Nephron (organoid): ENCODE data around the gene TMED9.

ENCODE experiments used
- H3K27ac Mint-ChIP-seq, 3 experiments: 2 replicates each; pipeline ENCODE4 v1.8.0; 2020; ENCODE audit warnings: mixed read lengths in 3 of 3, mild to moderate bottlenecking in 2 of 3, moderate library complexity in 1 of 3
- H3K27me3 Mint-ChIP-seq: 2 replicates; pipeline ENCODE4 v1.8.0; 2021; ENCODE audit warnings: low read depth, mild to moderate bottlenecking, moderate library complexity, mixed read lengths
- H3K36me3 Mint-ChIP-seq: 2 replicates; pipeline ENCODE4 v1.8.0; 2020; ENCODE audit warnings: low read depth, mixed read lengths
- H3K4me1 Mint-ChIP-seq: 2 replicates; pipeline ENCODE4 v1.8.0; 2020; ENCODE audit warnings: mixed read lengths
- H3K4me3 Mint-ChIP-seq, 3 experiments: 2 replicates each; pipeline ENCODE4 v1.8.0; 2020; ENCODE audit warnings: mild to moderate bottlenecking in 3 of 3, mixed read lengths in 3 of 3, moderate library complexity in 2 of 3
- H3K9me3 Mint-ChIP-seq: 2 replicates; pipeline ENCODE4 v1.8.0; 2020; ENCODE audit warnings: mixed read lengths
- TF ChIP-seq, protein P1 (sequence below), 3 experiments: fragments of 200-600 bp; sonication (generic); IDR thresholded peaks; one replicate each; pipeline ENCODE4 v1.5.0; 2021; ENCODE audit warnings: antibody characterized with exemption in 3 of 3; ENCODE audit not compliant: unreplicated experiment in 3 of 3

TMED9 gene

DNA sequence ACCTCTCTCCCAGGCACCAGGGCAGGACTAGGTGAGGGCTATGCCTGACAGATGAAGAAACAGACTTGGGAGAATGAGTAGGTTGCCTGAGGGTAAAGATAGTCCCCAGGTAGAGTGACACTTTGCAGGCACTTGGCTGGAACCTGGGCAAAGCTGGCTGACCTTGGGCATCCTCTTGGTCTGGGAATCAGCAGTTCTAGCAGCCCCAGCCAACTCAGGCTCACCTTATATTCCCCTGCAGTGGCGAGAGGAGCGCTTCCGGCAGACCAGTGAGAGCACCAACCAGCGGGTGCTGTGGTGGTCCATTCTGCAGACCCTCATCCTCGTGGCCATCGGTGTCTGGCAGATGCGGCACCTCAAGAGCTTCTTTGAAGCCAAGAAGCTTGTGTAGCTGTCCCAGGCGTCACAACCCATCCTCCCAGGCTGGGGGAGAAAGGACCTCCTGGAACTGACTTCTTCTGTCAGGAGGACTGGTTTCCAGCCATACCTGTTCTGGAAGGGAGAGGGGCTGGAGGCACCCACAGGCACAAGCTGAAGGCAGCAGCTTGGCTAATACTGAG lies 3.1 kb downstream of the TMED9 start:
- Mint-ChIP-seq H3K27me3 (peaks cover 17% of the 10 kb centered on the region), H3K4me3 (peak overlapping the region in 2 of 3 experiments; percentile 22 to 28), H3K9me3 (no peaks in the 10 kb centered on the region), H3K36me3 (peaks cover 40% of the 10 kb centered on the region), H3K4me1 (peaks cover 24% of the 10 kb centered on the region), H3K27ac (no peak overlapping the region)
- TF ChIP-seq, protein P1, sequence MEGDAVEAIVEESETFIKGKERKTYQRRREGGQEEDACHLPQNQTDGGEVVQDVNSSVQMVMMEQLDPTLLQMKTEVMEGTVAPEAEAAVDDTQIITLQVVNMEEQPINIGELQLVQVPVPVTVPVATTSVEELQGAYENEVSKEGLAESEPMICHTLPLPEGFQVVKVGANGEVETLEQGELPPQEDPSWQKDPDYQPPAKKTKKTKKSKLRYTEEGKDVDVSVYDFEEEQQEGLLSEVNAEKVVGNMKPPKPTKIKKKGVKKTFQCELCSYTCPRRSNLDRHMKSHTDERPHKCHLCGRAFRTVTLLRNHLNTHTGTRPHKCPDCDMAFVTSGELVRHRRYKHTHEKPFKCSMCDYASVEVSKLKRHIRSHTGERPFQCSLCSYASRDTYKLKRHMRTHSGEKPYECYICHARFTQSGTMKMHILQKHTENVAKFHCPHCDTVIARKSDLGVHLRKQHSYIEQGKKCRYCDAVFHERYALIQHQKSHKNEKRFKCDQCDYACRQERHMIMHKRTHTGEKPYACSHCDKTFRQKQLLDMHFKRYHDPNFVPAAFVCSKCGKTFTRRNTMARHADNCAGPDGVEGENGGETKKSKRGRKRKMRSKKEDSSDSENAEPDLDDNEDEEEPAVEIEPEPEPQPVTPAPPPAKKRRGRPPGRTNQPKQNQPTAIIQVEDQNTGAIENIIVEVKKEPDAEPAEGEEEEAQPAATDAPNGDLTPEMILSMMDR (IDR thresholded peaks at IDR 0.05; ENCODE audit: unreplicated experiment in 3 of 3) = no peak

DNA sequence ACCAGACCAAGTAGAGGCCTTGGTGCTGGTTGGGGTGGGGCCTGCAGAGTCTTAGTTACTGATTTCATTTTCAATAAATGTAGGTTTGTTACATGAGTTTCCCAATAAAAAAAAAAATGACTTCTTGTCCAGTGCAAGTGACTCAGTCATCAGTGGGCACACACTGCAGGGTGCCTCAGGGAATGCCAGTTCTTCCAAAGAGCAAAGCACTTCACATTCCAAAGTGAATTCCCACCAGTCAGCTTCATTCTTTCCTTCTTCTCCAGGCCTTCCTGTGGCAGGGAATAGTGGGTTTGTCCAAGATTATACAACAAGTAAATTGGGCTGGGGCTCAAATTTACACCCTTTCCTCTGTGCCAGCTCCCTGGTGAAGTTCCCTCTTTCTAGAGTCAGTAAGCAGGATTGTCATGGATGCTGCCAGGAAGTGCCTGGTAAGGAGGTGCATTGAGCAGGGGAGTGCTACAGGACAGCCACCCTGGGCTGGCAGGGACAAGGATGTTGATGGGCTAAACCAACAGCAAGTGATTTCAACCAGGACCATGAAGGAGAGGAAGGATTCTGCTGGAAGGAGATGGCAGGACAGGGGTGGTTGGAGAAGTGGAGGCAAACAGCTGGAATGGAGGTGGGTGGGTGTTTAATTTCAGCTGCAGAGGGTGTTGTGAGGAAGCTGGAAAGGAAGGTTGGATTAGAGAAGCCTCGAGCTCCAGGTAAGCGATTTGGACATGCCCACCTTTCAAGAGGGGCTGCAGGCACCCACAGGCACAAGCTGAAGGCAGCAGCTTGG lies 4.2 kb downstream of the TMED9 start:
- H3K9me3 Mint-ChIP-seq = no peaks in the 10 kb centered on the region
- H3K36me3 Mint-ChIP-seq = peaks cover 40% of the 10 kb centered on the region
- peaks cover 33% of the 10 kb centered on the region for H3K4me1 Mint-ChIP-seq
- H3K27ac Mint-ChIP-seq = peak overlapping the region in 1 of 3 experiments; percentile 57
- H3K27me3 Mint-ChIP-seq = peaks cover 7% of the 10 kb centered on the region
- H3K4me3 Mint-ChIP-seq = peak overlapping the region; percentile 62 to 63 (median 63)
- TF ChIP-seq, protein P1 (IDR thresholded peaks at IDR 0.05; ENCODE audit: unreplicated experiment in 3 of 3) = no peak

DNA sequence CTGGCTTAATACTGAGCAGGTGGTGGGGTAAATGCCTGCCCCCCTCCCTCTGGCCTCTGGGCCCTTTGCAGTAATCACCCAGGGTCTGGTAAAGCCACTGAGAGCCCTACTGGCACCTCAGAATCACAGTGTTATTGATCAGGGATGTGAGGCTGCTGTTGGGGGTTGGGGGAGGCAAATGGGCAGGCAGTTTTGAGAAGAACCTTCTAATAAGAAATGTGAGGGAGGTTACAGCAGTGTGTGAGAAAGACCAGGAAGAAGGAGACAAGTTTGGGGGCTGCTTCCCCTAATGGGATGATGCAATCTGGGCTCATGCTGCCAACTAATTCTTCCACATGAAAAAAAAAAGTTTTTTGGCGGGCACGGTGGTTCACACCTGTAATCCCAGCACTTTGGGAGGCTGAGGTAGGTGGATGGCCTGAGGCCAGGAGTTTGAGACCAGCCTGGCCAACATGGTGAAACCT lies 4.8 kb downstream of the TMED9 start:
- peaks cover 40% of the 10 kb centered on the region for H3K36me3 Mint-ChIP-seq

DNA sequence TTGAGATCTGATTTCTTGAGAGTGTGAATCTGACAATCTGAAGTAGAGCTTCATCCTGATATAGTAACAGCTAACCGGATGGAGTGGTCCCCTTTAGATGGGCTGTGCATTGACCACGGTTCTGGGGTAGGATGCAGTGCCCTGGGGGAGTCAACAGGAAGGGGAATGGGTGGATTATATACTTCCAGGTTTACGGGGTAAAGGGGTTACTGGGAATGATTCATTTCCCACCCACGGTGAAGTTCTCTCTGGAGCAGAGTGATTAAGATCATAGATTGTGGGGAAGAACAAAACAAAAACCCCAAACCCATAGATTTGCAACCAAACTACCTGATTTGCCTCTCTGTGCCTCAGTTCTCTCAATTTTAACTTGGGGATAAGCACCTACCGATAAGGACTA lies 6.5 kb downstream of the TMED9 start:
- peak overlapping the region in 2 of 3 experiments; percentile 34 to 43 for H3K27ac Mint-ChIP-seq
- H3K4me1 Mint-ChIP-seq = peaks cover 20% of the 10 kb centered on the region
- no peaks in the 10 kb centered on the region for H3K27me3 Mint-ChIP-seq
- H3K9me3 Mint-ChIP-seq = no peaks in the 10 kb centered on the region
- TF ChIP-seq, protein P1 (IDR thresholded peaks at IDR 0.05; ENCODE audit: unreplicated experiment in 3 of 3) = no peak
- H3K4me3 Mint-ChIP-seq = peak overlapping the region; percentile 76 to 83 (median 82)
- H3K36me3 Mint-ChIP-seq = peaks cover 34% of the 10 kb centered on the region

More for the DNA sequence above, 4.8 kb downstream of the TMED9 start:
- Mint-ChIP-seq H3K27ac (no peak overlapping the region), H3K27me3 (peaks cover under 1% of the 10 kb centered on the region), H3K4me1 (peaks cover 33% of the 10 kb centered on the region), H3K4me3 (peak overlapping the region in 1 of 3 experiments; percentile 66), H3K9me3 (no peaks in the 10 kb centered on the region)
- TF ChIP-seq, protein P1 (IDR thresholded peaks at IDR 0.05; ENCODE audit: unreplicated experiment in 3 of 3) = no peak

DNA sequence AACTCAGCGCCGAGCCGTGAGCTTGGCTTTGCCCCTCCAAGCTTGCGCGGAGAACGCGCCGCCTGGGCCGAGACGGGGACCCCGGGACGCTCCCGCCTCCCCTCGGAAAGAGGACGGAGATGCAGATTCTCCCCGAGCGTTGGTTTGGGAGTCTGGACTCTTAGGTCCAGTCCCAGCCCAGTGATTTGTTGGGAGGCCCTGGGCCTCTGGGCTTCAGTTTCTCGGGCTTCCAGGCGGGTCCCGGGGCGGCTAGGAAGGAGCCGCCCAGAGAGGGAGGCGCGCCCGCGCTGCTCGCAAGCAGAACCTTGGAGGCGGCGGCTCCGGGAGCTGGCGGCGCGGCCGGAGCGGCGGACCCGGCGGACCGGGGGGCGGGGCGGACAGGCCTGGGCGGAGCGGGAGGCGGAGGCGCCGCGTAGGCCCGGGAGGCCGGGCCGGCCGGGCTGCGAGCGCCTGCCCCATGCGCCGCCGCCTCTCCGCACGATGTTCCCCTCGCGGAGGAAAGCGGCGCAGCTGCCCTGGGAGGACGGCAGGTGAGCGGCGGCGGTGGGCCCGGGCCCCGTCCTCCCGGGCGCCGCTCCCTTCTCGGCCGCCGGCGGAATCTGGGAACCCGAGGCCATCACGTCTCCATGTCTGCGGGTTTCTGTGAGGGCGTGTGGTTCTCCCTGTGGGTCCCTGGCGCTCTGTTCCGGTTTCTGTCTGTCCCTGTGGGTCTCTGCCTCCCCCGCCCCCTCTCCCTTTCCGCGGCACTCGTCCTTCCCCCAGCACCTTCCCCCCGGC lies 7.9 kb downstream of the TMED9 start, which contains the start of gene B4GALT7:
Gene B4GALT7, plus strand, starts transcription at position 402 of the 777 bp plus-strand sequence. Its CDS starts 79 bp downstream, at position 481.
- TF ChIP-seq, protein P1 (IDR thresholded peaks at IDR 0.05; ENCODE audit: unreplicated experiment in 3 of 3) = no peak
- no peaks in the 10 kb centered on the region for H3K27me3 Mint-ChIP-seq
- H3K9me3 Mint-ChIP-seq = no peaks in the 10 kb centered on the region
- H3K4me3 Mint-ChIP-seq = peak within 1 kb of the TSS; percentile 91 to 96 (median 94)
- H3K27ac Mint-ChIP-seq = peak within 1 kb of the TSS; percentile 87 to 92 (median 91)
- H3K36me3 Mint-ChIP-seq = peaks cover 19% of the 10 kb centered on the region
- H3K4me1 Mint-ChIP-seq = peaks cover 15% of the 10 kb centered on the region
